HCT116 (cell line): Measurements from ENCODE around the gene CACNG6. TPM values are rescaled to one million over a fixed set of nuclear protein-coding genes. Genes with fewer than 3 reads are reported as not detected.

Experiments
- ATAC-seq: fragments of 200-7000 bp; cut with Tn5 transposase; 2 replicates; pipeline ENCODE4 v1.9.1; 2020; ENCODE audit warnings: mild to moderate bottlenecking, moderate library complexity
- BruUV-seq: library from RNA; stranded (reverse); fragments of 400-500 nt; replicated peaks from 2 replicates; lab custom pipeline; 2021; lab: Mats Ljungman, UMichigan
- CTCF ChIA-PET: fragments of 300-600 bp; sonication (Branson Sonifier 250); formaldehyde crosslinking; loops from one replicate; lab custom pipeline; 2021; ENCODE audit warnings: antibody characterized with exemption; lab: Charles Lee
- POLR2A ChIA-PET: fragments of 300-600, 350-600 bp; sonication (Branson Sonifier 250); formaldehyde crosslinking; loops from one replicate; lab custom pipeline; 2021; ENCODE audit warnings: antibody characterized with exemption; lab: Charles Lee
- RAD21 ChIA-PET, 2 experiments: fragments of 300-600 bp; sonication (Branson Sonifier 250); formaldehyde crosslinking; loops; one replicate each; lab custom pipeline; 2023; ENCODE audit warnings: low total read pairs in 2 of 2; ENCODE audit not compliant: uncharacterized antibody in 2 of 2, unreplicated experiment in 2 of 2, low non-redundant PET in 1 of 2; lab: Charles Lee
- DNase-seq: peaks from one replicate; pipeline ENCODE4 v3.0.0-alpha.2; 2010; ENCODE audit warnings: low read depth, low spot score
- H2AFZ ChIP-seq: fragments of 200-600 bp; shearing (Covaris generic), sonication (generic); 2 replicates; pipeline ENCODE4 v1.6.1; 2017; ENCODE audit warnings: low read depth, mixed run types, mixed read lengths, antibody characterized with exemption, low read length; ENCODE audit not compliant: poor library complexity, severe bottlenecking
- H3K27ac ChIP-seq: 2 replicates; pipeline ENCODE4 v1.5.1; 2012; ENCODE audit warnings: low read depth, low read length
- H3K27me3 ChIP-seq: fragments of 200-600 bp; sonication (generic); 2 replicates; pipeline ENCODE4 v1.6.1; 2016; ENCODE audit warnings: mixed run types, low read length, mixed read lengths; ENCODE audit not compliant: insufficient read depth
- H3K36me3 ChIP-seq, 2 experiments: fragments of 200-500 bp in 1 of 2; fragments of 200-600 bp in 1 of 2; sonication (Bioruptor generic) in 1 of 2; sonication (generic) in 1 of 2; 2 replicates each; pipeline versions ENCODE4 v1.5.1 to v1.6.1; 2014 to 2016; ENCODE audit warnings: low read length in 2 of 2, inconsistent platforms in 1 of 2, mixed read lengths in 1 of 2, mixed run types in 1 of 2; ENCODE audit not compliant: insufficient read depth in 2 of 2, control insufficient read depth in 1 of 2
- H3K4me1 ChIP-seq, 2 experiments: fragments of 200-600 bp in 1 of 2; sonication (generic) in 1 of 2; 2 replicates each; pipeline versions ENCODE4 v1.5.1 to v1.6.1; 2012 to 2017; ENCODE audit warnings: low read length in 2 of 2, inconsistent platforms in 1 of 2, mild to moderate bottlenecking in 1 of 2, mixed read lengths in 1 of 2, mixed run types in 1 of 2, moderate library complexity in 1 of 2; ENCODE audit not compliant: insufficient read depth in 2 of 2, control insufficient read depth in 1 of 2
- H3K4me2 ChIP-seq: fragments of 200-600 bp; sonication (generic); 2 replicates; pipeline ENCODE4 v1.6.1; 2017; ENCODE audit warnings: mixed run types, low read length, mixed read lengths
- H3K4me3 ChIP-seq, 2 experiments: fragments of 200-600 bp in 1 of 2; sonication (generic) in 1 of 2; replicated peaks in 1 of 2; 2 replicates each; pipeline ENCODE4 v1.5.1; 2011 to 2016; ENCODE audit warnings: low read length in 2 of 2, control low read depth in 1 of 2, low read depth in 1 of 2, mild to moderate bottlenecking in 1 of 2, mixed read lengths in 1 of 2, mixed run types in 1 of 2
- H3K79me2 ChIP-seq: fragments of 200-600 bp; sonication (generic); 2 replicates; pipeline ENCODE4 v1.6.1; 2017; ENCODE audit warnings: mild to moderate bottlenecking, mixed run types, low read length, moderate library complexity, mixed read lengths; ENCODE audit not compliant: insufficient read depth
- H3K9ac ChIP-seq: fragments of 200-600 bp; sonication (generic); 2 replicates; pipeline ENCODE4 v1.6.1; 2016; ENCODE audit warnings: low read length, mixed read lengths
- H3K9me2 ChIP-seq: fragments of 200-600 bp; sonication (generic), shearing (Covaris generic); 2 replicates; pipeline ENCODE4 v1.6.1; 2017; ENCODE audit warnings: mixed run types, mild to moderate bottlenecking, moderate library complexity; ENCODE audit not compliant: insufficient read depth
- H3K9me3 ChIP-seq, 2 experiments: fragments of 200-500 bp in 1 of 2; fragments of 200-600 bp in 1 of 2; sonication (Bioruptor generic) in 1 of 2; sonication (generic) in 1 of 2; 2 replicates each; pipeline ENCODE4 v1.6.1; 2014 to 2017; ENCODE audit warnings: low read length in 2 of 2, mixed read lengths in 2 of 2, inconsistent platforms in 1 of 2, low read depth in 1 of 2, mild to moderate bottlenecking in 1 of 2, mixed run types in 1 of 2, moderate library complexity in 1 of 2; ENCODE audit not compliant: control insufficient read depth in 1 of 2, insufficient read depth in 1 of 2
- H4K20me1 ChIP-seq: fragments of 200-600 bp; sonication (generic), shearing (Covaris generic); 2 replicates; pipeline ENCODE4 v1.6.1; 2017; ENCODE audit warnings: mixed run types, mild to moderate bottlenecking, moderate library complexity; ENCODE audit not compliant: insufficient read depth
- ELF1 ChIP-seq: IDR thresholded peaks from 2 replicates; pipeline ENCODE4 v1.6.1; 2012; ENCODE audit warnings: low read depth, borderline replicate concordance
- RAD21 ChIP-seq: IDR thresholded peaks from 2 replicates; pipeline ENCODE4 v1.6.1; 2012; ENCODE audit warnings: low read depth, mild to moderate bottlenecking
- SIN3A ChIP-seq: IDR thresholded peaks from 2 replicates; pipeline ENCODE4 v1.6.1; 2012; ENCODE audit warnings: low read depth
- YY1 ChIP-seq: IDR thresholded peaks from 2 replicates; pipeline ENCODE4 v1.6.1; 2011; ENCODE audit warnings: low read length, low read depth, moderate library complexity, mild to moderate bottlenecking; ENCODE audit not compliant: insufficient replicate concordance; ENCODE audit errors: extremely low read depth
- ZFX ChIP-seq: fragments of 450-650 bp; IDR thresholded peaks from 2 replicates; pipeline ENCODE4 v1.6.1; 2017
- intact Hi-C: fragments of 100-400 bp; cut with micrococcal nuclease; formaldehyde crosslinking; loops from 2 replicates; pipeline ENCODE4 v1.10.0; 2022
- total RNA-seq: library from RNA; stranded (reverse); gene quantifications from one replicate; pipeline ENCODE4 v1.2.1, GENCODE V29; 2021; ENCODE audit not compliant: unreplicated experiment
- TF ChIP-seq, protein P1 (sequence below), 3 experiments: fragments of 200-600 bp in 1 of 3; sonication (generic) in 1 of 3; IDR thresholded peaks in 2 of 3; conservative IDR thresholded peaks in 1 of 3; 2 replicates each; pipeline ENCODE4 v1.5.1; 2012 to 2017; ENCODE audit warnings: low read depth in 2 of 3, low read length in 2 of 3, antibody characterized with exemption in 1 of 3, borderline replicate concordance in 1 of 3, control low read depth in 1 of 3, mild to moderate bottlenecking in 1 of 3, mixed read lengths in 1 of 3, mixed run types in 1 of 3, moderate library complexity in 1 of 3; ENCODE audit not compliant: insufficient read depth in 1 of 3
- TF ChIP-seq, protein P2 (sequence below): IDR thresholded peaks from 2 replicates; pipeline ENCODE4 v1.6.1; 2012

Gene CACNG6
- total RNA-seq, 1 experiment from 2014 or later: 0.15 TPM

DNA sequence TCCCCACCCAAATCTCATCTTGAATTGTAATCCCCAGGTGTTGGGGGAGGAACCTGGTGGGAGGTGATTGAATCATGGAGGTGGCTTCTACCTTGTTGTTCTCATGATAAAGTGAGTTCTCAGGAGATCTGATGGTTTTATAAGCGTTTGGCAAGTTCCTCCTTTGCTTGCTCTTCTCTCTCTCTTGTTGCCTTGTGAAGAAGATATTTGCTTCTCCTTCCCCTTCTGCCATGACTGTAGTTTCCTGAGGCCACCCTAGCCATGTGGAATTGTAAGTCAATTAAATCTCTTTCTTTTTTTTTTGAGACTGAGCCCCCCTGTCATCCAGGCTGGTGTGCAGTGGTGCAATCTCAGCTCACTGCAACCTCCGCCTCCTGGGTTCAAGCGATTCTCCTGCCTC, 37.9 kb downstream of the CACNG6 start (continued):
- TF ChIP-seq, protein P1, sequence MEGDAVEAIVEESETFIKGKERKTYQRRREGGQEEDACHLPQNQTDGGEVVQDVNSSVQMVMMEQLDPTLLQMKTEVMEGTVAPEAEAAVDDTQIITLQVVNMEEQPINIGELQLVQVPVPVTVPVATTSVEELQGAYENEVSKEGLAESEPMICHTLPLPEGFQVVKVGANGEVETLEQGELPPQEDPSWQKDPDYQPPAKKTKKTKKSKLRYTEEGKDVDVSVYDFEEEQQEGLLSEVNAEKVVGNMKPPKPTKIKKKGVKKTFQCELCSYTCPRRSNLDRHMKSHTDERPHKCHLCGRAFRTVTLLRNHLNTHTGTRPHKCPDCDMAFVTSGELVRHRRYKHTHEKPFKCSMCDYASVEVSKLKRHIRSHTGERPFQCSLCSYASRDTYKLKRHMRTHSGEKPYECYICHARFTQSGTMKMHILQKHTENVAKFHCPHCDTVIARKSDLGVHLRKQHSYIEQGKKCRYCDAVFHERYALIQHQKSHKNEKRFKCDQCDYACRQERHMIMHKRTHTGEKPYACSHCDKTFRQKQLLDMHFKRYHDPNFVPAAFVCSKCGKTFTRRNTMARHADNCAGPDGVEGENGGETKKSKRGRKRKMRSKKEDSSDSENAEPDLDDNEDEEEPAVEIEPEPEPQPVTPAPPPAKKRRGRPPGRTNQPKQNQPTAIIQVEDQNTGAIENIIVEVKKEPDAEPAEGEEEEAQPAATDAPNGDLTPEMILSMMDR (IDR thresholded peaks at IDR 0.05 in 2 of 3, conservative IDR thresholded peaks at IDR 0.05 in 1 of 3; ENCODE audit: borderline replicate concordance in 1 of 3, insufficient read depth in 1 of 3, low read depth in 2 of 3, low read length in 2 of 3): no peak
- TF ChIP-seq YY1 (no peak), RAD21 (no peak), ZFX (no peak)
- TF ChIP-seq, all 23 proteins: peak for 0

DNA sequence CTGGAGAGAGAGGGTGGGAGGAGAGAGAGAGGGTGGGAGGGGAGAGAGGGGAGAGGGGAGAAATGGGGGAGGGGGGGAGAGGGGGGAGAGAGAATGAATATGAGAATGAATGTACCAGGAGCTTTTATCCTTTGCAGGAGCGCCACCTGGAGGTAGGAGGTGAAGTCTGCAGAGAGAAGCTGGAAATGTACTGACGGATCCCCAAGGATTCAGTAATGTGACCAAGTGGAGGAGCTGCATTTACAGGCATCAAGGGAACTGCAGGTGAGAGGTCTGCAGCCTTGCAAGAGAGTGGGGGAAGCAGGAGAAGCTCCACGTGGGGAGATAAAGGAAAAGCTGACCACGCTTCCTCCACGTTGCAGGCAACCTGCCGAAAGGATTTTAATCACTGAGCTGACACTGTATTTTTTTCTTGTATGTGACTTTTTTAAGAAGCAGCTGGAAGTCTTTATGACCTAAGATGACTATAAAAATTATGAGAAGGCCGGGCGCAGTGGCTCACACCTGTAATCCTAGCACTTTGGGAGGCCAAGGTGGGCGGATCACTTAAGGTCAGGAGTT, 38.6 kb downstream of the CACNG6 start:
- CTCF ChIA-PET: interaction anchor here (0.6 to 2.0 kb wide), 29 partner anchors 9 to 255 kb away, joined by 3 to 41 read pairs (median 4); partner anchors contain the start of gene MYADM
- POLR2A ChIA-PET: interaction anchor here (0.7 kb wide), 1 partner anchor 160 kb away, joined by 7 read pairs; no protein-coding TSS in a partner anchor
- Histone ChIP-seq H3K9me2 (no peaks in the 10 kb centered on the region), H4K20me1 (no peaks in the 10 kb centered on the region), H3K4me3 (no peak overlapping the region), H3K79me2 (no peaks in the 10 kb centered on the region), H3K4me2 (peak overlapping the region; percentile 28; the same call in 1 of the 2 replicates), H3K9ac (no peak overlapping the region), H2AFZ (no peak overlapping the region), H3K9me3 (no peaks in the 10 kb centered on the region), H3K27ac (no peak overlapping the region), H3K27me3 (no peaks in the 10 kb centered on the region), H3K36me3 (no peaks in the 10 kb centered on the region), H3K4me1 (peaks cover 0 to 3% of the 10 kb centered on the region in 2 experiments; a peak in 1 of 4 replicates)
- RAD21 ChIA-PET: interaction anchor here (0.7 to 1.3 kb wide), 6 partner anchors 12 to 237 kb away, joined by 3 to 10 read pairs (median 4); no protein-coding TSS in a partner anchor
- intact Hi-C loops: loop anchor here (1.0 kb wide), 1 partner anchor 221 kb away; no protein-coding TSS in a partner anchor
- no TSS peak for BruUV-seq
- DNase-seq (peak; percentile 69), ATAC-seq (peak; percentile 88)
- TF ChIP-seq ELF1 (no peak), RAD21 (peak; percentile 73), SIN3A (no peak)
- TF ChIP-seq, protein P1 (IDR thresholded peaks at IDR 0.05 in 2 of 3, conservative IDR thresholded peaks at IDR 0.05 in 1 of 3; ENCODE audit: borderline replicate concordance in 1 of 3, insufficient read depth in 1 of 3, low read depth in 2 of 3, low read length in 2 of 3): peak; percentile 66 to 73 (median 69); a peak in 5 of 6 replicates
- TF ChIP-seq, protein P2, sequence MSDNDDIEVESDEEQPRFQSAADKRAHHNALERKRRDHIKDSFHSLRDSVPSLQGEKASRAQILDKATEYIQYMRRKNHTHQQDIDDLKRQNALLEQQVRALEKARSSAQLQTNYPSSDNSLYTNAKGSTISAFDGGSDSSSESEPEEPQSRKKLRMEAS: 0 out of 2 replicates have a peak, but pooled peaks have one; percentile 22
